Measurements from ENCODE around the gene NHSL2. TPM values are rescaled to one million over a fixed set of nuclear protein-coding genes. Genes with fewer than 3 reads are reported as not detected.

Gene NHSL2
- total RNA-seq, 2 experiments from 2014 or later: 7.9 to 8.7 TPM

GRCh38 chrX:72094894-72095293 is 184.2 kb downstream of the NHSL2 start:
- ChIA-PET CTCF (interaction anchor here (1.0 kb wide), 1 partner anchor 31 kb away, joined by 4 read pairs; no protein-coding TSS in a partner anchor), POLR2A (interaction anchor here (1.1 kb wide), 1 partner anchor 10 kb away, joined by 4 read pairs; no protein-coding TSS in a partner anchor)
- DNase-seq: peak; percentile 78
- H3K36me3 Mint-ChIP-seq (ENCODE audit: low read depth): no peaks in the 10 kb centered on the region
- peaks cover 20% of the 10 kb centered on the region for H3K4me1 Mint-ChIP-seq
- no peaks in the 10 kb centered on the region for H3K9me3 Mint-ChIP-seq
- no peak overlapping the region for H3K27ac Mint-ChIP-seq
- H3K4me3 Mint-ChIP-seq: no peak overlapping the region
- H3K27me3 Mint-ChIP-seq: peaks cover 15% of the 10 kb centered on the region

GRCh38 chrX:72095370-72095769 is 184.7 kb downstream of the NHSL2 start:
- CTCF ChIA-PET: interaction anchor here (1.0 kb wide), 1 partner anchor 31 kb away, joined by 4 read pairs; no protein-coding TSS in a partner anchor
- peaks cover 15% of the 10 kb centered on the region for H3K27me3 Mint-ChIP-seq
- no peak overlapping the region for H3K4me3 Mint-ChIP-seq

GRCh38 chrX:72097098-72097497 is 186.5 kb downstream of the NHSL2 start:
- POLR2A ChIA-PET: no interaction called here
- no peak for DNase-seq
- Mint-ChIP-seq H3K4me3 (no peak overlapping the region), H3K9me3 (no peaks in the 10 kb centered on the region), H3K27me3 (peaks cover 15% of the 10 kb centered on the region), H3K4me1 (peaks cover 42% of the 10 kb centered on the region), H3K27ac (no peak overlapping the region), H3K36me3 (ENCODE audit: low read depth) (peaks cover 3% of the 10 kb centered on the region)
- CTCF ChIA-PET: interaction anchor here (1.3 kb wide), 1 partner anchor 75 kb away, joined by 5 read pairs; no protein-coding TSS in a partner anchor

More at GRCh38 chrX:72095370-72095769, 184.7 kb downstream of the NHSL2 start:
- H3K36me3 Mint-ChIP-seq (ENCODE audit: low read depth): no peaks in the 10 kb centered on the region
- no peaks in the 10 kb centered on the region for H3K9me3 Mint-ChIP-seq
- peaks cover 25% of the 10 kb centered on the region for H3K4me1 Mint-ChIP-seq
- no peak for DNase-seq
- H3K27ac Mint-ChIP-seq: no peak overlapping the region
- POLR2A ChIA-PET: interaction anchor here (1.1 kb wide), 1 partner anchor 10 kb away, joined by 4 read pairs; no protein-coding TSS in a partner anchor

DNA sequence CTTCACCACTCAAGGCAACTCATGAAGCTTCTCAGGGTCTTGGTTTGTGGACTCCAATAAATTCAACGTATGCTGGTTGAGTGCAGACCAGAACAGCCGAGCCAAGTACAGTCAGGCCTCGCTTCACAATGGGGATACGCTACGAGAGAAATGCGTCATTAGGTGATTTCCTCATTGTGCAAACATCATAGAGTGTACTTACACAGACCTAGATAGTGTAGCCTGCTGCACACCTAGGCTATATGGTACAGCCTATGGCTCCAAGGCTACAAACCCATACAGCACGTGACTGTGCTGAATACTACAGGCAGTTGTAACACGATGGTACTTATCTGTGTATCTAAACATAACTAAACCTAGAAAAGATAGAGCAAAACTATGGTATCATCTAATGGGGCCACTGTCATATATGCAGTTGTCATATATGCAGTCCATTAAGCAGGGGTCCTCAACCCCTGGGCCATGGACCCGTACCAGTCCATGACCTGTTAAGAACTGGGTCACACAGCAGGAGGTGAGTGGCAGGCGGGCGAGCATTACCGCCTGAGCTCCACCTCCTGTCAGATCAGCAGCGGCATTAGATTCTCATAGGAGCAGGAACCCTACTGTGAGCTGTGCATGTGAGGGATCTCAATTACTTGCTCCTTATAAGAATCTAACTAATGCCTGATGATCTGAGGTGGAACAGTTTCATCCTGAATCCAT is 189.6 kb downstream of the NHSL2 start:
- peaks cover 6% of the 10 kb centered on the region for H3K36me3 Mint-ChIP-seq (ENCODE audit: low read depth)
- ChIA-PET POLR2A (interaction anchor here (1.0 to 1.5 kb wide), 4 partner anchors 10 to 177 kb away, joined by 3 to 23 read pairs (median 4); partner anchors contain the start of gene RPS4X), CTCF (interaction anchor here (1.7 to 2.8 kb wide), 2 partner anchors 21 to 79 kb away, joined by 9 to 20 read pairs; no protein-coding TSS in a partner anchor)
- peaks cover 20% of the 10 kb centered on the region for H3K27me3 Mint-ChIP-seq
- DNase-seq: peak; percentile 23
- H3K4me3 Mint-ChIP-seq: peak overlapping the region; percentile 83
- no peaks in the 10 kb centered on the region for H3K9me3 Mint-ChIP-seq
- peaks cover 58% of the 10 kb centered on the region for H3K4me1 Mint-ChIP-seq
- peak overlapping the region; percentile 90 for H3K27ac Mint-ChIP-seq

- peak overlapping the region; percentile 90 for H3K27ac Mint-ChIP-seq
- peaks cover 60% of the 10 kb centered on the region for H3K4me1 Mint-ChIP-seq
- H3K9me3 Mint-ChIP-seq: no peaks in the 10 kb centered on the region
- H3K27me3 Mint-ChIP-seq: peaks cover 20% of the 10 kb centered on the region
- ChIA-PET CTCF (interaction anchor here (0.7 to 2.8 kb wide), 6 partner anchors 20 to 471 kb away, joined by 3 to 20 read pairs (median 4); no protein-coding TSS in a partner anchor), POLR2A (interaction anchor here (0.8 to 1.5 kb wide), 6 partner anchors 10 to 176 kb away, joined by 3 to 23 read pairs (median 4); partner anchors contain the start of gene RPS4X)
- peak overlapping the region; percentile 83 for H3K4me3 Mint-ChIP-seq
- DNase-seq: peak; percentile 87
- H3K36me3 Mint-ChIP-seq (ENCODE audit: low read depth): peaks cover 6% of the 10 kb centered on the region
Measured at GRCh38 chrX:72100824-72101351, 190.2 kb downstream of the NHSL2 start.

- DNase-seq: no peak
- H3K27ac Mint-ChIP-seq: peak overlapping the region; percentile 90
- POLR2A ChIA-PET: interaction anchor here (0.8 to 1.5 kb wide), 6 partner anchors 9 to 175 kb away, joined by 3 to 23 read pairs (median 4); partner anchors contain the start of gene RPS4X
- peaks cover 6% of the 10 kb centered on the region for H3K36me3 Mint-ChIP-seq (ENCODE audit: low read depth)
- no peaks in the 10 kb centered on the region for H3K9me3 Mint-ChIP-seq
- CTCF ChIA-PET: interaction anchor here (0.7 to 2.8 kb wide), 6 partner anchors 20 to 472 kb away, joined by 3 to 20 read pairs (median 4); no protein-coding TSS in a partner anchor
- peak overlapping the region; percentile 83 for H3K4me3 Mint-ChIP-seq
- peaks cover 67% of the 10 kb centered on the region for H3K4me1 Mint-ChIP-seq
- H3K27me3 Mint-ChIP-seq: peaks cover 20% of the 10 kb centered on the region
Measured at GRCh38 chrX:72101597-72102037, 191.0 kb downstream of the NHSL2 start.

- ChIA-PET POLR2A (interaction anchor here (1.5 kb wide), 1 partner anchor 19 kb away, joined by 23 read pairs; no protein-coding TSS in a partner anchor), CTCF (interaction anchor here (1.0 to 2.8 kb wide), 3 partner anchors 19 to 81 kb away, joined by 4 to 20 read pairs (median 9); no protein-coding TSS in a partner anchor)
- peak overlapping the region; percentile 90 for H3K27ac Mint-ChIP-seq
- peak overlapping the region; percentile 83 for H3K4me3 Mint-ChIP-seq
- no peak for DNase-seq
- peaks cover 6% of the 10 kb centered on the region for H3K36me3 Mint-ChIP-seq (ENCODE audit: low read depth)
- peaks cover 16% of the 10 kb centered on the region for H3K27me3 Mint-ChIP-seq
- peaks cover 68% of the 10 kb centered on the region for H3K4me1 Mint-ChIP-seq
- H3K9me3 Mint-ChIP-seq: no peaks in the 10 kb centered on the region
Measured at GRCh38 chrX:72102126-72102525, 191.5 kb downstream of the NHSL2 start.

GRCh38 chrX:72102760-72103159 is 192.1 kb downstream of the NHSL2 start:
- POLR2A ChIA-PET: interaction anchor here (1.4 kb wide), 1 partner anchor 18 kb away, joined by 9 read pairs; no protein-coding TSS in a partner anchor
- H3K4me3 Mint-ChIP-seq: no peak overlapping the region
- CTCF ChIA-PET: interaction anchor here (1.8 to 2.8 kb wide), 2 partner anchors 18 to 81 kb away, joined by 7 to 20 read pairs; no protein-coding TSS in a partner anchor
- H3K27me3 Mint-ChIP-seq: peaks cover 17% of the 10 kb centered on the region
- peaks cover 10% of the 10 kb centered on the region for H3K36me3 Mint-ChIP-seq (ENCODE audit: low read depth)
- no peak overlapping the region for H3K27ac Mint-ChIP-seq
- no peak for DNase-seq
- peaks cover 74% of the 10 kb centered on the region for H3K4me1 Mint-ChIP-seq
- H3K9me3 Mint-ChIP-seq: no peaks in the 10 kb centered on the region

GRCh38 chrX:72105436-72105835 is 194.8 kb downstream of the NHSL2 start:
- peak overlapping the region; percentile 85 for H3K27ac Mint-ChIP-seq
- POLR2A ChIA-PET: interaction anchor here (0.9 to 1.8 kb wide), 8 partner anchors 10 to 85 kb away, joined by 3 to 13 read pairs (median 3); no protein-coding TSS in a partner anchor
- H3K9me3 Mint-ChIP-seq: no peaks in the 10 kb centered on the region
- peaks cover 17% of the 10 kb centered on the region for H3K27me3 Mint-ChIP-seq
- CTCF ChIA-PET: interaction anchor here (1.2 to 2.0 kb wide), 6 partner anchors 16 to 172 kb away, joined by 3 to 12 read pairs (median 7); partner anchors contain the start of genes PIN4 and RPS4X
- H3K36me3 Mint-ChIP-seq (ENCODE audit: low read depth): peaks cover 10% of the 10 kb centered on the region
- H3K4me1 Mint-ChIP-seq: peaks cover 65% of the 10 kb centered on the region
- peak overlapping the region; percentile 41 for H3K4me3 Mint-ChIP-seq
- peak; percentile 81 for DNase-seq

DNA sequence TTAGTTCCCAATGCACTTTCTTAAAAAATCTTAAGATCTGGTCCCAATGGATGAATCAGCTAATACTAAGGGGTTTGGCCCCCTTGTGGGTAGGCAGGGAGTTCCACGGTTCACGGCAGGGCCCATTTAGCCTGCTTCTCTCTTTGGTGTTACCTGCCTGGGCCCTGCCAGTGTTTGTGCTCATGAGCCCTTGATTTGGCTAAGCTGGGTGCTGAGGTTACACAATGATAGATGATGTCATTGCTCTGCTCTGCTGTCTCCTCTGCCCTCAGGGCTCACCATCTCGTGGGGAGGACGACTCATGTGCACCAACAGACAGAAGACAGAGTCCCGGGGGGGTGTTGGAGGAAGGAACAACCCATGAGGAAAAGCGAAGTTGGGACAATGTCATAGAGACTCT is 196.7 kb downstream of the NHSL2 start:
- Mint-ChIP-seq H3K27ac (no peak overlapping the region), H3K9me3 (no peaks in the 10 kb centered on the region), H3K27me3 (peaks cover 15% of the 10 kb centered on the region), H3K4me3 (no peak overlapping the region), H3K36me3 (ENCODE audit: low read depth) (peaks cover 7% of the 10 kb centered on the region), H3K4me1 (peaks cover 46% of the 10 kb centered on the region)
- peak; percentile 23 for DNase-seq
- POLR2A ChIA-PET: no interaction called here
- CTCF ChIA-PET: no interaction called here

DNA sequence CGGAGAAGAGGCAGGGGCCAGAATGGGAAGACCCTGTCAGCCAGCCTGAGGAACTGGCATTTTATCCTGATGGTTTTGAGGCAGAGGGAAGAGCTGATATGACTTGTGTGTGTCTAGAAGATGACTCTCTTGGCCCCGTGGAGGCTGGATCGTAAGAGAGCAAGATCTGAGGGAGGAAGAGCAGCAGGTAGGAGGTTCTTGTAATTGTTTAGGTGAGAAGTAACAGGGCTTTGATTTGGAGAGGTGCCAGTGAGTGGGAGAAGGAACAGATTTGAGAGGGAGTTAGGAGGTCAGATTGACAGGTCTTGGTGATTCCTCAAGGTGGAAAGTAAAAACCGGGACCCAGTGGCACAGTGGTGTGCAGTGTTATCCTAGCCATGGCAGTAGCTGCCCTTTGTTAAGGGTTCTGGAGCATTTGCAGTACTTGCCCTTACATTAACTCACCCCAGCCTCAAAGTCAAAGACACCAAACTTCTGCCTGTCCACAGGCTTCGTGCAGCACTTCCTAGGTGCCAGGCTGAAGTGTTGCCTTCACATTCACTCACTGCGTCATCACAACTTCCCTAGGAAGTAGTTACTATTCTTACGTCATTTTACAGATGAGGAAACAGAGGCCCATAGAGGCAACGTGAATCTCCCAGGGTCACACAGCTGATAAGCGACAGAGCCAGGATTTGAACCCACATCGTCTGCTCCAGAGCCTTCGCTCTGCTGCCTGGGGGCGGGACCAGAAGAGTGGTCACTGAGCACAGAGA is 197.4 kb downstream of the NHSL2 start:
- ChIA-PET POLR2A (no interaction called here), CTCF (no interaction called here)
- Mint-ChIP-seq H3K4me1 (peaks cover 41% of the 10 kb centered on the region), H3K27ac (no peak overlapping the region), H3K4me3 (no peak overlapping the region), H3K9me3 (no peaks in the 10 kb centered on the region), H3K36me3 (ENCODE audit: low read depth) (peaks cover 7% of the 10 kb centered on the region), H3K27me3 (peaks cover 14% of the 10 kb centered on the region)
- no peak for DNase-seq

- Mint-ChIP-seq H3K27me3 (peaks cover 14% of the 10 kb centered on the region), H3K4me1 (peaks cover 35% of the 10 kb centered on the region), H3K4me3 (no peak overlapping the region), H3K36me3 (ENCODE audit: low read depth) (peaks cover 7% of the 10 kb centered on the region), H3K27ac (no peak overlapping the region), H3K9me3 (no peaks in the 10 kb centered on the region)
- ChIA-PET POLR2A (no interaction called here), CTCF (no interaction called here)
- DNase-seq: no peak
Measured at GRCh38 chrX:72108666-72109065, 198.0 kb downstream of the NHSL2 start.

Measured in activated CD4-positive, alpha-beta memory T cell treated with anti-CD3 and anti-CD28 coated beads, Interleukin-2, amount 10 ng/mL, durations not matched to agents 7 days and 5 days (primary cell).